GM23338 (cell line): ENCODE results near the gene CACNA2D4. TPM values are rescaled to one million over a fixed set of nuclear protein-coding genes. Genes with fewer than 3 reads are reported as not detected.

ENCODE experiments used
- ATAC-seq: fragments of 200-7000 bp; cut with Tn5 transposase; 3 replicates; pipeline ENCODE4 v1.9.1; 2020
- DNase-seq: peaks from one replicate; pipeline ENCODE4 v3.0.0-alpha.2; 2015; ENCODE audit warnings: low spot score
- H2AFZ ChIP-seq: fragments of 200-600 bp; sonication (generic); 2 replicates; pipeline ENCODE4 v1.8.0; 2016; ENCODE audit warnings: antibody characterized with exemption, mild to moderate bottlenecking, moderate library complexity
- H3F3A ChIP-seq: fragments of 200-600 bp; sonication (generic); replicated peaks from 2 replicates; pipeline ENCODE4 v1.8.0; 2017; ENCODE audit warnings: antibody characterized with exemption, mixed run types, low read depth
- H3K27ac ChIP-seq: fragments of 200-600 bp; sonication (generic); 2 replicates; pipeline ENCODE4 v1.6.1; 2016; ENCODE audit warnings: low read depth
- H3K27me3 ChIP-seq: fragments of 200-600 bp; sonication (generic); 2 replicates; pipeline ENCODE4 v1.8.0; 2016; ENCODE audit warnings: mild to moderate bottlenecking, mixed run types, moderate library complexity; ENCODE audit not compliant: insufficient read depth
- H3K36me3 ChIP-seq: fragments of 200-600 bp; sonication (generic); 2 replicates; pipeline ENCODE4 v1.8.0; 2016; ENCODE audit warnings: mild to moderate bottlenecking; ENCODE audit not compliant: insufficient read depth
- H3K4me1 ChIP-seq: fragments of 200-600 bp; sonication (generic); 2 replicates; pipeline ENCODE4 v1.8.0; 2016; ENCODE audit warnings: mild to moderate bottlenecking, moderate library complexity; ENCODE audit not compliant: insufficient read depth
- H3K4me2 ChIP-seq: fragments of 200-600 bp; sonication (generic); 2 replicates; pipeline ENCODE4 v1.7.1; 2017; ENCODE audit warnings: mixed run types
- H3K4me3 ChIP-seq: fragments of 200-600 bp; sonication (generic); 2 replicates; pipeline ENCODE4 v1.6.1; 2016; ENCODE audit warnings: mixed run types
- H3K79me2 ChIP-seq: fragments of 200-600 bp; sonication (generic); replicated peaks from 2 replicates; pipeline ENCODE4 v1.8.0; 2017; ENCODE audit warnings: mild to moderate bottlenecking; ENCODE audit not compliant: insufficient read depth
- H3K9me2 ChIP-seq: fragments of 200-600 bp; sonication (generic); 2 replicates; pipeline ENCODE4 v1.8.0; 2017; ENCODE audit not compliant: insufficient read depth
- H4K20me1 ChIP-seq: fragments of 200-600 bp; sonication (generic); replicated peaks from 2 replicates; pipeline ENCODE4 v1.8.0; 2017; ENCODE audit warnings: mild to moderate bottlenecking; ENCODE audit not compliant: insufficient read depth
- H3K27ac Mint-ChIP-seq: 2 replicates; pipeline ENCODE4 v1.8.0; 2020; ENCODE audit warnings: inconsistent platforms, mild to moderate bottlenecking, moderate library complexity, mixed read lengths
- H3K27me3 Mint-ChIP-seq: 3 replicates; pipeline ENCODE4 v1.8.0; 2022; ENCODE audit warnings: low read depth, mild to moderate bottlenecking, moderate library complexity, mixed read lengths, inconsistent platforms; ENCODE audit not compliant: insufficient read depth, poor library complexity
- H3K36me3 Mint-ChIP-seq: 3 replicates; pipeline ENCODE4 v1.8.0; 2021; ENCODE audit warnings: low read depth, mild to moderate bottlenecking, inconsistent platforms, moderate library complexity, mixed read lengths
- H3K4me1 Mint-ChIP-seq: 3 replicates; pipeline ENCODE4 v1.8.0; 2020; ENCODE audit warnings: mild to moderate bottlenecking, inconsistent platforms, mixed read lengths
- H3K4me3 Mint-ChIP-seq: 3 replicates; pipeline ENCODE4 v1.8.0; 2021; ENCODE audit warnings: moderate library complexity, mild to moderate bottlenecking, inconsistent platforms, mixed read lengths
- H3K9me3 Mint-ChIP-seq: 3 replicates; pipeline ENCODE4 v1.8.0; 2020; ENCODE audit warnings: moderate library complexity, mild to moderate bottlenecking, inconsistent platforms, mixed read lengths
- CREB1 ChIP-seq: fragments of 250-450 bp; sonication (Bioruptor Pico); IDR thresholded peaks from 2 replicates; pipeline ENCODE4 v1.5.0; 2020; ENCODE audit warnings: low read depth, mild to moderate bottlenecking, moderate library complexity
- CTCF ChIP-seq, 2 experiments: fragments of 200-600 bp in 1 of 2; sonication (generic) in 1 of 2; conservative IDR thresholded peaks; 2 replicates each; pipeline versions ENCODE4 v1.5.1 to v1.6.1; 2016 to 2017; ENCODE audit warnings: antibody characterized with exemption in 2 of 2, low read depth in 2 of 2, mild to moderate bottlenecking in 2 of 2, moderate library complexity in 1 of 2
- EZH2 ChIP-seq: fragments of 200-600 bp; sonication (generic); IDR thresholded peaks from one replicate; pipeline ENCODE4 v1.8.0; 2017; ENCODE audit warnings: antibody characterized with exemption, mild to moderate bottlenecking, low read depth; ENCODE audit not compliant: unreplicated experiment
- EZH2phosphoT487 ChIP-seq: fragments of 200-600 bp; sonication (generic); IDR thresholded peaks from one replicate; pipeline ENCODE4 v1.8.1; 2018; ENCODE audit warnings: antibody characterized with exemption; ENCODE audit not compliant: unreplicated experiment
- NANOG ChIP-seq: IDR thresholded peaks from 2 replicates; pipeline ENCODE4 v1.6.1; 2016; ENCODE audit warnings: antibody characterized with exemption, borderline replicate concordance
- REST ChIP-seq: IDR thresholded peaks from one replicate; pipeline ENCODE4 v1.6.1; 2018; ENCODE audit warnings: antibody characterized with exemption; ENCODE audit not compliant: unreplicated experiment
- STAT1 ChIP-seq: IDR thresholded peaks from one replicate; pipeline ENCODE4 v1.6.1; 2016; ENCODE audit warnings: antibody characterized with exemption; ENCODE audit not compliant: unreplicated experiment
- polyA plus RNA-seq: library from polyadenylated mRNA; unstranded; fragments of >200 nt; fragmentation: Nextera tagmentation; extraction: Ambion mirVana; gene quantifications from 2 replicates; pipeline ENCODE4 v1.2.1, GENCODE V29; 2016
- total RNA-seq: library from RNA; depleted of rRNA; stranded (reverse); fragments of >200 nt; shearing (Covaris generic); gene quantifications from 2 replicates; pipeline ENCODE4 v1.2.3, GENCODE V29; 2014

The CACNA2D4 gene
- total and polyA plus RNA-seq, 2 experiments from 2014 or later: 0.07 to 0.24 TPM

GRCh38 chr12:1832801-1833595 lies 85.5 kb downstream of the CACNA2D4 start:
- Histone ChIP-seq H4K20me1 (no peaks in the 10 kb centered on the region), H3K4me3 (no peak overlapping the region), H3K27me3 (no peaks in the 10 kb centered on the region), H3F3A (no peaks in the 10 kb centered on the region), H3K9me2 (no peaks in the 10 kb centered on the region), H3K27ac (no peak overlapping the region), H3K4me1 (peaks cover 13% of the 10 kb centered on the region), H2AFZ (no peak overlapping the region), H3K4me2 (no peak overlapping the region), H3K79me2 (no peaks in the 10 kb centered on the region), H3K36me3 (no peaks in the 10 kb centered on the region)
- Mint-ChIP-seq H3K27me3 (peaks cover 24% of the 10 kb centered on the region), H3K36me3 (no peaks in the 10 kb centered on the region), H3K27ac (no peak overlapping the region), H3K9me3 (no peaks in the 10 kb centered on the region), H3K4me3 (no peak overlapping the region), H3K4me1 (peaks cover 27% of the 10 kb centered on the region)
- TF ChIP-seq CTCF (conservative IDR thresholded peaks at IDR 0.05; ENCODE audit: low read depth in 2 of 2) (peak in 1 of 2 experiments; percentile 16; a peak in 1 of 4 replicates), EZH2phosphoT487 (no peak), NANOG (no peak), EZH2 (no peak)
- ATAC-seq (no peak), DNase-seq (no peak)

- Histone ChIP-seq H2AFZ (0 out of 2 replicates have a peak overlapping the region, but pooled peaks have one; percentile 59), H4K20me1 (no peaks in the 10 kb centered on the region), H3K79me2 (no peaks in the 10 kb centered on the region), H3K4me2 (peak overlapping the region; percentile 77), H3K9me2 (no peaks in the 10 kb centered on the region), H3K27ac (no peak overlapping the region), H3K36me3 (no peaks in the 10 kb centered on the region), H3F3A (no peaks in the 10 kb centered on the region), H3K27me3 (no peaks in the 10 kb centered on the region), H3K4me3 (peak overlapping the region; percentile 51), H3K4me1 (peaks cover 13% of the 10 kb centered on the region)
- H3K4me1 Mint-ChIP-seq: peaks cover 19% of the 10 kb centered on the region
- peaks cover 24% of the 10 kb centered on the region for H3K27me3 Mint-ChIP-seq
- H3K9me3 Mint-ChIP-seq: no peaks in the 10 kb centered on the region
- peak; percentile 90 for DNase-seq
- TF ChIP-seq CTCF (conservative IDR thresholded peaks at IDR 0.05; ENCODE audit: low read depth in 2 of 2) (no peak), REST (peak; percentile 91), CREB1 (CRISPR knock-in tag) (no peak), EZH2phosphoT487 (no peak), STAT1 (no peak)
- H3K27ac Mint-ChIP-seq: no peak overlapping the region
- ATAC-seq: peak; percentile 83
- H3K36me3 Mint-ChIP-seq: no peaks in the 10 kb centered on the region
- peak overlapping the region; percentile 69 for H3K4me3 Mint-ChIP-seq
Observed at GRCh38 chr12:1830981-1831963, 87.2 kb downstream of the CACNA2D4 start.
